ENCODE results near the gene RELN.

DNA sequence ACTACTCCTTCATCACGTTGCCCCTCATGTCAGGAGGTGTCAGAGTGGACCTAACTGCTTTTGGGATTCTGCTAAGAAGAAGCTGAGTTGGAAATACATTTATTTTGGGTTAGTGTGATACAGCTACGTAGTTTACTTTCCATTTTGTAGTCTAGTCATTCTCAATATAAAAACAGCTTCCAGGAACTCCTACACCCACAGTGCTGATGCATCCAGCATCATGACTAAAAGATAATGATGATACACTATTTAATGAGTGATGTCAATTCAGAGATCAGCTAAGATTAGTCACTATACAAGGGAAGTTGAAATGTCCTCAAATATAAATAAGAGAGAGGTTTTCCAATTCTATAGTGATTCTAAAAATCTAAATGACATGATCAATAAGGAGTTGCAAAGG, 279.2 kb downstream of the RELN start:
- TF ChIP-seq CTCF (IDR thresholded peaks at IDR 0.05) (no peak), POLR2AphosphoS5 (IDR thresholded peaks at IDR 0.05; ENCODE audit: low read depth, low read length) (no peak)
- TF ChIP-seq, protein P1, sequence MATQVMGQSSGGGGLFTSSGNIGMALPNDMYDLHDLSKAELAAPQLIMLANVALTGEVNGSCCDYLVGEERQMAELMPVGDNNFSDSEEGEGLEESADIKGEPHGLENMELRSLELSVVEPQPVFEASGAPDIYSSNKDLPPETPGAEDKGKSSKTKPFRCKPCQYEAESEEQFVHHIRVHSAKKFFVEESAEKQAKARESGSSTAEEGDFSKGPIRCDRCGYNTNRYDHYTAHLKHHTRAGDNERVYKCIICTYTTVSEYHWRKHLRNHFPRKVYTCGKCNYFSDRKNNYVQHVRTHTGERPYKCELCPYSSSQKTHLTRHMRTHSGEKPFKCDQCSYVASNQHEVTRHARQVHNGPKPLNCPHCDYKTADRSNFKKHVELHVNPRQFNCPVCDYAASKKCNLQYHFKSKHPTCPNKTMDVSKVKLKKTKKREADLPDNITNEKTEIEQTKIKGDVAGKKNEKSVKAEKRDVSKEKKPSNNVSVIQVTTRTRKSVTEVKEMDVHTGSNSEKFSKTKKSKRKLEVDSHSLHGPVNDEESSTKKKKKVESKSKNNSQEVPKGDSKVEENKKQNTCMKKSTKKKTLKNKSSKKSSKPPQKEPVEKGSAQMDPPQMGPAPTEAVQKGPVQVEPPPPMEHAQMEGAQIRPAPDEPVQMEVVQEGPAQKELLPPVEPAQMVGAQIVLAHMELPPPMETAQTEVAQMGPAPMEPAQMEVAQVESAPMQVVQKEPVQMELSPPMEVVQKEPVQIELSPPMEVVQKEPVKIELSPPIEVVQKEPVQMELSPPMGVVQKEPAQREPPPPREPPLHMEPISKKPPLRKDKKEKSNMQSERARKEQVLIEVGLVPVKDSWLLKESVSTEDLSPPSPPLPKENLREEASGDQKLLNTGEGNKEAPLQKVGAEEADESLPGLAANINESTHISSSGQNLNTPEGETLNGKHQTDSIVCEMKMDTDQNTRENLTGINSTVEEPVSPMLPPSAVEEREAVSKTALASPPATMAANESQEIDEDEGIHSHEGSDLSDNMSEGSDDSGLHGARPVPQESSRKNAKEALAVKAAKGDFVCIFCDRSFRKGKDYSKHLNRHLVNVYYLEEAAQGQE (IDR thresholded peaks at IDR 0.05; ENCODE audit: insufficient read depth in 1 of 2, low read depth in 2 of 2, low read length in 1 of 2): no peak

Data from Panc1 (cell line).